Endothelial cell of umbilical vein (primary cell): Measurements from ENCODE around the gene PRIMA1. TPM values are rescaled to one million over a fixed set of nuclear protein-coding genes. Genes with fewer than 3 reads are reported as not detected.

Source experiments
- BruUV-seq: library from RNA; stranded (reverse); fragments of 400-500 nt; replicated peaks from 2 replicates; lab custom pipeline; 2021; lab: Mats Ljungman, UMichigan
- CTCF ChIA-PET: fragments of 300-600, 350-600 bp; sonication (Branson Sonifier 250); formaldehyde crosslinking; loops from one replicate; lab custom pipeline; 2021; ENCODE audit warnings: antibody characterized with exemption, inconsistent platforms; lab: Charles Lee
- POLR2A ChIA-PET: fragments of 300-600, 350-600 bp; sonication (Branson Sonifier 250); formaldehyde crosslinking; loops from one replicate; lab custom pipeline; 2021; ENCODE audit warnings: antibody characterized with exemption, inconsistent platforms; lab: Charles Lee
- DNase-seq: peaks from one replicate; pipeline ENCODE4 v3.0.0-alpha.2; 2011; ENCODE audit warnings: low read depth, low spot score
- FAIRE-seq: peaks from 2 replicates; lab custom pipeline; 2011; peaks lifted over from hg19 to GRCh38; lab: Jason Lieb, UNC
- H2AFZ ChIP-seq: 2 replicates; pipeline ENCODE4 v1.6.0; 2012; ENCODE audit warnings: low read depth, low read length, control low read depth, inconsistent platforms
- H3K27ac ChIP-seq: 2 replicates; pipeline ENCODE4 v1.5.1; 2011; ENCODE audit warnings: low read depth, mild to moderate bottlenecking, control low read depth, low read length, moderate library complexity; ENCODE audit not compliant: insufficient read depth
- H3K27me3 ChIP-seq, 2 experiments: 2 replicates each; pipeline versions ENCODE4 v1.6.0 to v1.6.1; 2011; ENCODE audit warnings: low read length in 2 of 2, mixed read lengths in 1 of 2; ENCODE audit not compliant: control insufficient read depth in 2 of 2, insufficient read depth in 2 of 2
- H3K36me3 ChIP-seq, 2 experiments: 2 replicates in 1 of 2; 3 replicates in 1 of 2; pipeline ENCODE4 v1.5.1; 2011; ENCODE audit warnings: low read length in 2 of 2, mild to moderate bottlenecking in 1 of 2, moderate library complexity in 1 of 2; ENCODE audit not compliant: control insufficient read depth in 2 of 2, insufficient read depth in 2 of 2; ENCODE audit errors: extremely low read depth in 1 of 2
- H3K4me1 ChIP-seq: 3 replicates; pipeline ENCODE4 v1.5.1; 2011; ENCODE audit warnings: mild to moderate bottlenecking, low read length; ENCODE audit not compliant: control insufficient read depth, insufficient read depth; ENCODE audit errors: extremely low read depth
- H3K4me2 ChIP-seq: 2 replicates; pipeline ENCODE4 v1.6.1; 2011; ENCODE audit warnings: low read length, control low read depth, mixed read lengths; ENCODE audit not compliant: insufficient read depth
- H3K4me3 ChIP-seq, 3 experiments: fragments of 200-600 bp in 1 of 3; sonication (generic), shearing (Covaris generic) in 1 of 3; replicated peaks in 1 of 3; 2 replicates each; pipeline ENCODE4 v1.5.1; 2011 to 2016; ENCODE audit warnings: control low read depth in 3 of 3, low read length in 3 of 3, mild to moderate bottlenecking in 2 of 3, inconsistent platforms in 1 of 3, low read depth in 1 of 3, moderate library complexity in 1 of 3; ENCODE audit not compliant: insufficient read depth in 1 of 3
- H3K79me2 ChIP-seq: 2 replicates; pipeline ENCODE4 v1.6.0; 2012; ENCODE audit warnings: low read length, inconsistent platforms; ENCODE audit not compliant: control insufficient read depth, insufficient read depth
- H3K9ac ChIP-seq: replicated peaks from 2 replicates; pipeline ENCODE3; 2011; ENCODE audit warnings: low read length, control low read depth; ENCODE audit not compliant: insufficient read depth; ENCODE audit errors: extremely low read depth
- H3K9me1 ChIP-seq: replicated peaks from 3 replicates; pipeline ENCODE4 v1.6.0; 2011; ENCODE audit warnings: mild to moderate bottlenecking, low read length; ENCODE audit not compliant: control insufficient read depth, insufficient read depth; ENCODE audit errors: extremely low read depth
- H3K9me3 ChIP-seq: replicated peaks from 2 replicates; pipeline ENCODE4 v1.5.1; 2012; ENCODE audit warnings: low read length, inconsistent platforms; ENCODE audit not compliant: control insufficient read depth, insufficient read depth
- H4K20me1 ChIP-seq: replicated peaks from 2 replicates; pipeline ENCODE3; 2011; ENCODE audit warnings: mild to moderate bottlenecking, low read length; ENCODE audit not compliant: control insufficient read depth, insufficient read depth; ENCODE audit errors: extremely low read depth
- CTCF ChIP-seq, 2 donors: IDR thresholded peaks; 1 replicate in 1 of 2; 2 replicates in 1 of 2; pipeline ENCODE4 v1.5.1; 2011; ENCODE audit warnings: low read length in 2 of 2, mild to moderate bottlenecking in 2 of 2, moderate library complexity in 2 of 2, control low read depth in 1 of 2, inconsistent platforms in 1 of 2, low read depth in 1 of 2; ENCODE audit not compliant: insufficient read depth in 1 of 2; ENCODE audit errors: extremely low read depth in 1 of 2
- EZH2 ChIP-seq: IDR thresholded peaks from 2 replicates; pipeline ENCODE4 v1.6.1; 2012; ENCODE audit warnings: borderline replicate concordance, low read depth, mild to moderate bottlenecking, moderate library complexity, low read length, inconsistent platforms; ENCODE audit not compliant: severe bottlenecking
- FOS ChIP-seq: IDR thresholded peaks from 2 replicates; pipeline ENCODE4 v1.6.1; 2011; ENCODE audit warnings: mild to moderate bottlenecking, low read length, moderate library complexity, borderline replicate concordance; ENCODE audit not compliant: insufficient read depth
- GATA2 ChIP-seq: IDR thresholded peaks from 2 replicates; pipeline ENCODE4 v1.7.0; 2011; ENCODE audit warnings: low read depth, mild to moderate bottlenecking, moderate library complexity, mixed read lengths, low read length; ENCODE audit not compliant: insufficient read length, insufficient read depth
- JUN ChIP-seq: IDR thresholded peaks from 2 replicates; pipeline ENCODE4 v1.6.1; 2011; ENCODE audit warnings: borderline replicate concordance, low read depth; ENCODE audit not compliant: insufficient read length, insufficient read depth
- MYC ChIP-seq: IDR thresholded peaks from one replicate; pipeline ENCODE4 v1.6.1; 2011; ENCODE audit warnings: mild to moderate bottlenecking, low read depth, low read length
- POLR2A ChIP-seq: IDR thresholded peaks from 2 replicates; pipeline ENCODE4 v1.6.1; 2012; ENCODE audit warnings: low read depth, mild to moderate bottlenecking, control low read depth, low read length
- POLR2AphosphoS5 ChIP-seq: IDR thresholded peaks from 2 replicates; pipeline ENCODE4 v1.6.1; 2012; ENCODE audit warnings: low read depth, mild to moderate bottlenecking, control low read depth, low read length, moderate library complexity; ENCODE audit not compliant: insufficient read depth
- dilution Hi-C: fragments of 300-500 bp; cut with MboI; formaldehyde crosslinking; loops from one replicate; pipeline ENCODE4 v1.15.0; 2019; ENCODE audit warnings: low sequenced_read_pairs; ENCODE audit not compliant: extremely low pct_ligation_motif_present
- intact Hi-C: fragments of 100-400 bp; cut with micrococcal nuclease; formaldehyde crosslinking; loops from one replicate; pipeline ENCODE4 v1.10.0; 2022
- polyA plus RNA-seq, 4 experiments: library from polyadenylated mRNA; depleted of rRNA in 3 of 4; stranded (reverse) in 3 of 4; unstranded in 1 of 4; fragments of >200 nt; gene quantifications; 2 replicates each; pipeline versions ENCODE4 v1.2.1 to v1.2.3, GENCODE V29; 2011 to 2012; ENCODE audit warnings: missing spikeins in 1 of 4
- total RNA-seq: library from RNA; stranded (reverse); gene quantifications from 2 replicates; pipeline ENCODE4 v1.2.3, GENCODE V29; 2021

The PRIMA1 gene
- total and polyA plus RNA-seq, 2 donors (not counting 3 experiments of a cell fraction or from before 2014, with no cell fraction given) = not detected

- no peaks in the 10 kb centered on the region for H3K79me2 ChIP-seq
- BruUV-seq = no TSS peak
- CTCF ChIA-PET = no interaction called here
Measured at GRCh38 chr14:93735206-93735605, 53.1 kb downstream of the PRIMA1 start.

More at GRCh38 chr14:93735206-93735605, 53.1 kb downstream of the PRIMA1 start:
- DNase-seq = no peak
- dilution Hi-C loops = no loop called here
- Histone ChIP-seq H3K4me3 (no peak overlapping the region), H3K27me3 (no peaks in the 10 kb centered on the region), H3K27ac (no peak overlapping the region), H4K20me1 (no peaks in the 10 kb centered on the region), H3K36me3 (no peaks in the 10 kb centered on the region), H2AFZ (no peak overlapping the region), H3K9me3 (no peaks in the 10 kb centered on the region), H3K4me1 (no peaks in the 10 kb centered on the region), H3K9me1 (no peaks in the 10 kb centered on the region), H3K4me2 (no peak overlapping the region), H3K9ac (no peak overlapping the region)
- POLR2A ChIA-PET = no interaction called here
- intact Hi-C loops = no loop called here
- no peak for FAIRE-seq
- TF ChIP-seq JUN (no peak), EZH2 (no peak), POLR2AphosphoS5 (no peak), CTCF (IDR thresholded peaks at IDR 0.05; ENCODE audit: extremely low read depth in 1 of 2, insufficient read depth in 1 of 2, low read depth in 1 of 2, low read length in 2 of 2) (no peak), GATA2 (no peak), POLR2A (no peak), FOS (no peak), MYC (no peak)
